ENCODE results near the gene TIMP1.

TIMP1 gene

DNA sequence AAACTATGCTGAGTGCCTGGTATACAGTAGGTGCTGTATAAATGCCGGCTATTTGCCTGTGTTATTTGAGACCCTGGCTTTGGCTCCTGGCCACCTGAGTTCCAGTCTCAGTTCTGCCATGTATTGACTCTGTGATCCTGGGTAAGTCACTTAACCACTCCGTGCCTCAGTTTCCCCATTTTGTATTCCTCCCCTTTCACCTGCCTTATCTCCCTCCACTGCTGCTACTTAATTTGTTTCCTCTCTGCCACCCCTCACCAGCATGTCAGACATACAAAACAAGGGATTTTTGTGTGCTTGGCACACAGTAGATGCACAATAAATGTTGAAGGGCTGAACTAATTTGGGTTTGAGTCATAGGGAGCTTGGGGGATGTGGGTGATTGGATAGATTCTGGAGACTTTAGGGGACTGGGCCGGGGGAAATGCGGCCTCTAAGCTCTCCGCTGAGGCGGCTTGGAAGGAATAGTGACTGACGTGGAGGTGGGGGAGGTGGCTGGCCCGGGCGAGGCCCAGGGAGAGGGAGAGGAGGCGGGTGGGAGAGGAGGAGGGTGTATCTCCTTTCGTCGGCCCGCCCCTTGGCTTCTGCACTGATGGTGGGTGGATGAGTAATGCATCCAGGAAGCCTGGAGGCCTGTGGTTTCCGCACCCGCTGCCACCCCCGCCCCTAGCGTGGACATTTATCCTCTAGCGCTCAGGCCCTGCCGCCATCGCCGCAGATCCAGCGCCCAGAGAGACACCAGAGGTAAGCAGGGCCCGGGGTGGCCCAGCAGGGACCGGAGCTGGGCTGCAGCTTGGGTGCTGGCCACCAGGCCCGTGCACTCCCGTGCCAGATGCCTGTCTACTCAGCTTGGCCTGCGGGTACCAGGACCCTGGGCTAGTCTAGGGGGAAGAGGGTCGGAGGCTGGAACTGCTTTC is at the start of gene TIMP1:
Gene TIMP1 (plus strand): TSS at position 706 of the 917 bp plus-strand sequence. CDS start 980 bp downstream, outside the sequence.
- DNase-seq (ENCODE audit: low read depth in 2 of 2), result peak; percentile 44 to 51

- no peak for DNase-seq (ENCODE audit: low read depth in 2 of 2)
Measured at GRCh38 chrX:47539860-47540259, 42.4 kb upstream of the TIMP1 start.

DNA sequence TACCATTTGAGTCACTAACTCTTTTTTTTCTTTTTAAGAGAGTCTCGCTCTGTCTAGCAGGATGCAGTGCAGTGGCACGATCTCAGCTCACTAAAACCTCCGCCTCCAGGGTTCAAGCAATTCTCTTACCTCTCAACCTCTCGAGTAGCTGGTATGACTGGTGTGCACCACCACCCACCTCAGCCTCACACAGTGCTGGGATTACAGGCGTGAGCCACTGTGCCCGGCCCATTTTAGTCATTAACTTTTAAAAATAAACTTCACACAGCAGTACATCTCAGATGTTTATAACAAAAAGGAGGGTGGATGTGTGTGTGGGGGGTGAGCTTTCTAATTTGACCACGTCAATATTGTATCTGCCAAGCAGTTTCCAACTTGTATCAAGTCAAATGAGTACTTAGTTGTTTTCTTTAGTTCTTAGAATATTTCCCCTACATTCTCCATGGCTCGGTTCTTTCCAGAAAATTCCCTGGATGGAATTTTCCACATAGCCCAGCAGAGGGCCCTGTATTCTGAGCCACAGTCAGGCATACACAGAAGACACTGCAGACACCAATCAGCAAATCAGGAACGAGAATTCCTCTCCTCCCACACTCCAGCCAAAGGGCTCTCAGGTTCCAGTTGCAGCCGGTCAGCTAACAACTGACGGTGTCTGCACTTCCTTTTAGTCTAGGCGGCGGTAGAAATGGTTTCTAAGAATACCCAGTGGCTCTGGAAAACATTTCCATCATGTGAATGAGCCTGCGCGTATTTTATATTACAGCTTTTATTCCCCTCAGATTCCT is 41.3 kb upstream of the TIMP1 start:
- DNase-seq (ENCODE audit: low read depth in 2 of 2), result no peak

GRCh38 chrX:47543496-47543895 is 38.7 kb upstream of the TIMP1 start:
- DNase-seq (ENCODE audit: low read depth in 2 of 2), result no peak

- peak; percentile 45 to 53 for DNase-seq (ENCODE audit: low read depth in 2 of 2)
Measured at GRCh38 chrX:47556045-47556623, 26.1 kb upstream of the TIMP1 start.

DNA sequence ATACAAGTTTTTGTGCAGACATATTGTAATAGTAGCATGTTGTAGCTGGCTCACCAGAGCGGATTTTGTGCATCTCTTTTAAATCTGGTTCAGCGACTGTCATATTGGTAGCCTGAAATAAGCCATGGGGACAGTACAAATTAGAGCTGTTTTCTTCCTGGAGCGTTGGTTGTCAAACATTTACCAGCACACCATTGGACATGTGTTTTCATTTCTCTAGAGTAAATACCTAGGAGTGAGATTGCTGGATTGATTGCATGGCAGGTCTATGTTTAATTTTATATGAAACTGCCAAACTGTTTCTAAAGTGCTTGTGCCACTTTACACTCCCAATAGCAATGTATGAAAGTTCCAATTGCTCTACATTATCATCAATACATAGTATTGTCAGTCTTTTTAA is 23.8 kb upstream of the TIMP1 start:
- DNase-seq (ENCODE audit: low read depth in 2 of 2), result no peak

DNA sequence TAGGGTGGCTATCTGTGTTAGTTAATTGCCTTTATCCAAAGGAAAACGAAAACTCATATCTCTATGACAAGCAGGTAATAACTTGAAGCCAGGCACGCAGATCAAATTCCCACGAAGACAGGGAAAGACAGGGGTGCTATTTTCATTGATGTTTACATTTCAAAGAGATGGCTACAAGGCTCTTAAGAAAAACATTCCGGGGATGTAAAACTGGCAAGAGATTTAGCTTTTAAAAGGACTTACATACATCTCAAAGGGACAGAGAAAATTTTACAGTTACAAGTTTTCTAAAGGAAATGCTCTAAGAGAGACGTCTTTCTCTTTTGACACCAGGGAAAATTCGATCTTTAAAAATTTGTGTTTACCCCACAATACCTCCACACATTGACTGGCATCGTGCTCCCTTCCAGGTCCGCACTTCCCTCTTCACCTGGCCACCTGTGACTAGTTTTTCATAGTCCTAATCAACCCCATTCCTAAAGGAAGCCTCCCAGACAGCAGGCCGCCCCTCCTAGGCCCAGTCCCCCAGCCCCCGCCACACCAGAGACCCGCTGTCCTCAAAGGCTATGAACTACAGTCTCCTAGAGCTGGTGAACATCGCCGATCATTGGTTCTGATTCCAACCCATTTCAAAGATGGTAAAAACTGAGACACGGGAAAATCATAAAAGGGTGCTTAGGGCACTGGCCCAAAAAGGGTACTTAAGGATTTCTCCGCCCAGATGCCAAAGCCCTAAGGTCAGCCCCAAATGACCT is 21.9 kb upstream of the TIMP1 start:
- no peak for DNase-seq (ENCODE audit: low read depth in 2 of 2)

GRCh38 chrX:47560934-47561658 is 21.1 kb upstream of the TIMP1 start, which contains the start of gene ARAF:
ARAF (plus strand) TSS chrX:47561205; CDS start chrX:47562968, 1,763 bp downstream.
- DNase-seq (ENCODE audit: low read depth in 2 of 2), result peak; percentile 80 to 90

- no peak for DNase-seq (ENCODE audit: low read depth in 2 of 2)
Measured at GRCh38 chrX:47561659-47562151, 20.5 kb upstream of the TIMP1 start.

DNA sequence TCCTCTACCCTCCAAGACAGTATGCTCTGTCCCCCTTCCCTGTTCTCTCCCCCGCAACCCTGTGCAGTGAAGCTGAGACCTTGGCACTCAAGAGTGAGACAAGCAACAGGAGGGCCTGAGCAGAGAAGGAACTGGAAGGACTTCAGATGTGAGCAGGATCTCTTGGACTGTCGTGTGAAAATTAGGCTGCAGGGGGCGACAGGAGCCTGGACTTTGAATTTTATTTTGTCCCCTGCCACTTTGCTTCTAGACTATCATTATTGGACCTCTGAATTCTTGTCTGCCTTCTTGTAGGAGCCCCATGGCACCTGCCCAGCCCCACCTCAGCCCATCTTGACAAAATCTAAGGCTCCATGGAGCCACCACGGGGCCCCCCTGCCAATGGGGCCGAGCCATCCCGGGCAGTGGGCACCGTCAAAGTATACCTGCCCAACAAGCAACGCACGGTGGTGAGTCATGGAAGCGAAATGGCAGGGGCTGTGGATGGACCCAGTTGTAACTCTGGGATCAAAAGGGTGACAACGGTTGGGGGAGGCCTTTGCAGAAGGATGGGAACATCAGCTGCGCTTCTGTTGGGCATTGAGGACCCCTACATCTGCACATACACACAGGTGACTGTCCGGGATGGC is 19.5 kb upstream of the TIMP1 start:
- no peak for DNase-seq (ENCODE audit: low read depth in 2 of 2)

DNA sequence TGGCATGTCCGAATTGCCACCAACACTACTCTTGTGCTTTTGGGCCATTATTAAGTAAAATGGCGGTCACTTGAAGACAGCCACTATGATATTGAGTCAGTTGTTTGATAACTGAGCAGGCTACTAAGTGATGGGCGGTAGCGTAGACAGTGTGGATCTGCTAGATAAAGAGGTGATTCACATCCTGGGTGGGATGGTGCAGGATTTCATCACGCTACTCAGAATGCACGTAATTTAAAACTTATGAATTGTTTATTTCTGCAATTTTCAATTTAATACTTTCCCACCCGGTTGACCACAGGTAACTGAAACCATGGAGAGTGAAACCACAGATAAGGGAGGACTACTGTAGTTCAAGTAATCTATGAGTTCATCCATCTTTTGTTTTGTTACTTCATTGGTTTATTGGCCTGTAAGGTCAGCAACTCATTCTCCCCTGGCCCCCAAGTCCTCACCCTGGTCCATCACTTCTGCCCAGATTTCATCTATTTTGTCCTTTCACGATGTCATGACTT is 18.4 kb upstream of the TIMP1 start:
- DNase-seq (ENCODE audit: low read depth in 2 of 2), result no peak

- no peak for DNase-seq (ENCODE audit: low read depth in 2 of 2)
Measured at GRCh38 chrX:47564438-47565085, 17.7 kb upstream of the TIMP1 start.

DNA sequence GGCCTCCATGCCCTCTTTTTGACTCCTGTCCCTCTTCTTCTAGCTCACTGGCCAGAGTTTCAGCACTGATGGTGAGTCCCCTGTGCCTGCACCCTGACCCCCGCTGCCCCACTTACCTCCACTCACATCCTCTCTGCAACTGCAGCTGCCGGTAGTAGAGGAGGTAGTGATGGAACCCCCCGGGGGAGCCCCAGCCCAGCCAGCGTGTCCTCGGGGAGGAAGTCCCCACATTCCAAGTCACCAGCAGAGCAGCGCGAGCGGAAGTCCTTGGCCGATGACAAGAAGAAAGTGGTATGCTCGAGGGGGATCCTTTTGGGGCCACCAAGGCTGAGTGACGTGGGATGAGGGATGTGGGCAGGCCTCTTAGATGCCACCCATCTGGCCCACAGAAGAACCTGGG is 15.4 kb upstream of the TIMP1 start:
- no peak for DNase-seq (ENCODE audit: low read depth in 2 of 2)

GRCh38 chrX:47568656-47569295 is 13.5 kb upstream of the TIMP1 start:
- no peak for DNase-seq (ENCODE audit: low read depth in 2 of 2)

GRCh38 chrX:47570794-47571193 is 11.4 kb upstream of the TIMP1 start:
- DNase-seq (ENCODE audit: low read depth in 2 of 2), result no peak

- no peak for DNase-seq (ENCODE audit: low read depth in 2 of 2)
Measured at GRCh38 chrX:47571215-47571614, 11.0 kb upstream of the TIMP1 start.

DNA sequence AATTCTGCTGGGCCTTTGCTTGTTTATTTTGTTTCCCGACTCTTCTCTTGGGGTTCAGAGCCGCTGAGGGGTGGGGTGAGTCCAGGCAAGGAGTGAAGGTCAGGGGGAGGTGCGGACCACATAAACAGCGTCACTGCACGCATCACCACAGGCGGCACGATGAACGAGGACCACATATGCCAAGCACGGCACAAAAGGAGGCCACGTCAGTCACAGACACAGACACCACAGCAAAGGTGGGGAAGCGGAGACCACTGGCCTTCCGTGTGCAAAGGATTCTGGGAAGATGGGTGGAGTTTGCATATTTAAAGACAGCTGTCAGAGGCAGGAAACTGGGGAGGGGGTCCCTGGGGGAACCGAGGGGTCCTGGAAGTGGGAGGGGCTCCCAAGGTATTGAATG is 10.3 kb upstream of the TIMP1 start:
- no peak for DNase-seq (ENCODE audit: low read depth in 2 of 2)

GRCh38 chrX:47572773-47573340 is 9.4 kb upstream of the TIMP1 start:
- no peak for DNase-seq (ENCODE audit: low read depth in 2 of 2)

All from stimulated activated CD4-positive, alpha-beta T cell treated with anti-CD3 and anti-CD28 coated beads, Interleukin-1b, Interleukin-23, amount 100 ng/mL, for 1 hour (primary cell).